ENCODE results near the gene PSME1. TPM values are rescaled to one million over a fixed set of nuclear protein-coding genes. Genes with fewer than 3 reads are reported as not detected.

PSME1 gene
- total and polyA plus RNA-seq, 2 of the 13 experiments (the other 11 are each of a cell fraction or from before 2014, with no cell fraction given) = 159 to 608 TPM

GRCh38 chr14:24114532-24115421, 21.2 kb upstream of the PSME1 start, which contains the start of the genes DCAF11 and NRL (continued):
- no peak for TF ChIP-seq ZBTB40 (IDR thresholded peaks at IDR 0.05)
- TF ChIP-seq ZBTB40 (CRISPR knock-in tag; IDR thresholded peaks at IDR 0.05) = peak; percentile 87
- TF ChIP-seq ZFP82 (CRISPR knock-in tag; IDR thresholded peaks at IDR 0.05; ENCODE audit: borderline replicate concordance) = no peak
- peak; percentile 97 for TF ChIP-seq ZNF616 (CRISPR knock-in tag; IDR thresholded peaks at IDR 0.05; ENCODE audit: low read depth)
- TF ChIP-seq ZNF615 (CRISPR knock-in tag; IDR thresholded peaks at IDR 0.05; ENCODE audit: borderline replicate concordance) = no peak
- TF ChIP-seq ZNF235 (CRISPR knock-in tag; IDR thresholded peaks at IDR 0.05; ENCODE audit: borderline replicate concordance) = peak; percentile 99
- peak; percentile 37; the same call in 1 of the 2 replicates for TF ChIP-seq ZNF652 (CRISPR knock-in tag; IDR thresholded peaks at IDR 0.05; ENCODE audit: borderline replicate concordance, low read depth)
- TF ChIP-seq SIX4 (CRISPR knock-in tag; IDR thresholded peaks at IDR 0.05) = peak; percentile 82
- TF ChIP-seq PBX2 (CRISPR knock-in tag; IDR thresholded peaks at IDR 0.05) = peak; percentile 97
- peak in 1 of 2 experiments; percentile 99; a peak in 2 of 4 replicates for TF ChIP-seq KLF16 (CRISPR knock-in tag; IDR thresholded peaks at IDR 0.05)
- TF ChIP-seq ZNF530 (CRISPR knock-in tag; IDR thresholded peaks at IDR 0.05; ENCODE audit: low read depth) = no peak
- TF ChIP-seq ZNF253 (CRISPR knock-in tag; IDR thresholded peaks at IDR 0.05; ENCODE audit: borderline replicate concordance) = no peak
- TF ChIP-seq ZNF747 (CRISPR knock-in tag; IDR thresholded peaks at IDR 0.05; ENCODE audit: borderline replicate concordance) = peak; percentile 89; the same call in 1 of the 2 replicates
- TF ChIP-seq ZNF841 (CRISPR knock-in tag; IDR thresholded peaks at IDR 0.05; ENCODE audit: borderline replicate concordance) = no peak
- no peak for TF ChIP-seq PCBP2 (optimal IDR thresholded peaks at IDR 0.05; ENCODE audit: low read depth, low read length, poor library complexity, severe bottlenecking)
- TF ChIP-seq ZNF772 (CRISPR knock-in tag; IDR thresholded peaks at IDR 0.05) = peak; percentile 97
- TF ChIP-seq ZNF234 (CRISPR knock-in tag; conservative IDR thresholded peaks at IDR 0.05) = no peak

Measured in HepG2 (cell line).